Testis (tissue), 3 donors: ENCODE measurements around the gene CYP2F1. TPM values are rescaled to one million over a fixed set of nuclear protein-coding genes. Genes with fewer than 3 reads are reported as not detected.

Experiments
- DNase-seq: peaks from one replicate; pipeline ENCODE4 v3.0.0-alpha.2; 2019
- H3K27ac ChIP-seq, 2 donors: fragments of 200-600 bp; sonication (generic); one replicate each; pipeline ENCODE4 v1.5.1; 2019
- H3K27me3 ChIP-seq: fragments of 200-600 bp; sonication (generic); one replicate; pipeline ENCODE4 v1.5.1; 2019
- H3K36me3 ChIP-seq: fragments of 200-600 bp; sonication (generic); one replicate; pipeline ENCODE4 v1.5.1; 2017; ENCODE audit warnings: low read depth; ENCODE audit errors: missing control alignments
- H3K4me1 ChIP-seq: fragments of 200-600 bp; sonication (generic); one replicate; pipeline ENCODE4 v1.5.1; 2019
- H3K4me3 ChIP-seq, 2 donors: fragments of 200-600 bp; sonication (generic); one replicate each; pipeline ENCODE4 v1.5.1; 2017 to 2019
- H3K9me3 ChIP-seq: fragments of 200-600 bp; sonication (generic); one replicate; pipeline ENCODE4 v1.5.1; 2017
- CTCF ChIP-seq, 3 experiments: fragments of 450-650 bp in 2 of 3; fragments of 200-600 bp in 1 of 3; sonication (generic) in 1 of 3; IDR thresholded peaks; one replicate each; pipeline ENCODE4 v1.5.1; 2016 to 2019; ENCODE audit warnings: antibody characterized with exemption in 3 of 3, mild to moderate bottlenecking in 2 of 3, moderate library complexity in 1 of 3
- POLR2A ChIP-seq: fragments of 450-650 bp; IDR thresholded peaks from one replicate; pipeline ENCODE4 v1.6.1; 2017; ENCODE audit warnings: antibody characterized with exemption, mild to moderate bottlenecking, moderate library complexity
- WGBS, 2 donors: methylation state at CpG; one replicate each; pipeline ENCODE4 v1.1.5; 2018; 5-methylcytosine and 5-hydroxymethylcytosine counted together
- intact Hi-C: fragments of 100-400 bp; cut with DNase I; formaldehyde crosslinking; loops from one replicate; pipeline ENCODE4 v1.15.1; 2023; ENCODE audit warnings: low total_unique reads
- polyA plus RNA-seq: library from polyadenylated mRNA; stranded (reverse); fragments of 350-450 nt; fragmentation: Illumina TruSeq; extraction: RNeasy Lipid Tissue Mini Kit (QIAGEN cat#74804); gene quantifications from one replicate; pipeline ENCODE4 v1.2.3, GENCODE V29; 2014; ENCODE audit warnings: low read depth, low replicate concordance; ENCODE audit not compliant: insufficient read depth
- total RNA-seq, 2 donors: library from RNA; depleted of rRNA; stranded (reverse); fragments of >200 nt; gene quantifications; one replicate each; pipeline ENCODE4 v1.2.3, GENCODE V29; 2016

Gene CYP2F1
- total and polyA plus RNA-seq, 3 donors from 2014 or later: 1.7 to 4.1 (median 2.5) TPM

- intact Hi-C loops: no loop called here
- H3K9me3 ChIP-seq: no peaks in the 10 kb centered on the region
- 58 to 78% methylated on average over 1 of the region's 1 CpG for WGBS, 2 donors
- H3K4me3 ChIP-seq: no peak overlapping the region
- TF ChIP-seq POLR2A (no peak), CTCF (IDR thresholded peaks at IDR 0.05) (no peak)
- no peak for DNase-seq
- H3K27ac ChIP-seq: no peak overlapping the region
- H3K27me3 ChIP-seq: no peaks in the 10 kb centered on the region
- H3K4me1 ChIP-seq: no peaks in the 10 kb centered on the region
- H3K36me3 ChIP-seq: no peaks in the 10 kb centered on the region
Measured at GRCh38 chr19:41085748-41086415, 28.4 kb upstream of the CYP2F1 start.

- Histone ChIP-seq H3K4me1 (no peaks in the 10 kb centered on the region), H3K27me3 (no peaks in the 10 kb centered on the region), H3K4me3 (no peak within 1 kb of the TSS), H3K27ac (no peak within 1 kb of the TSS), H3K36me3 (no peaks in the 10 kb centered on the region), H3K9me3 (no peaks in the 10 kb centered on the region)
- TF ChIP-seq CTCF (IDR thresholded peaks at IDR 0.05): no peak
- TF ChIP-seq POLR2A: no peak
- intact Hi-C loops: no loop called here
- 85 to 92% methylated on average over 1 to 2 of the region's 2 CpGs for WGBS, 2 donors
- no peak for DNase-seq
Measured at GRCh38 chr19:41088151-41088550, 26.1 kb upstream of the CYP2F1 start, which contains the start of gene CYP2A13. CYP2A13 (plus strand) TSS chr19:41088451; CDS start chr19:41088472, 21 bp downstream.

GRCh38 chr19:41089959-41090358 is 24.3 kb upstream of the CYP2F1 start:
- Histone ChIP-seq H3K4me3 (no peak overlapping the region), H3K4me1 (no peaks in the 10 kb centered on the region), H3K9me3 (no peaks in the 10 kb centered on the region), H3K27ac (no peak overlapping the region), H3K36me3 (no peaks in the 10 kb centered on the region), H3K27me3 (no peaks in the 10 kb centered on the region)
- TF ChIP-seq POLR2A: no peak
- no peak for TF ChIP-seq CTCF (IDR thresholded peaks at IDR 0.05)
- DNase-seq: no peak
- WGBS, 2 donors: 0 to 1% methylated on average over 31 of the region's 32 CpGs
- intact Hi-C loops: no loop called here

- H3K9me3 ChIP-seq: no peaks in the 10 kb centered on the region
- no peaks in the 10 kb centered on the region for H3K36me3 ChIP-seq
- 46 to 59% methylated on average over 15 of the region's 15 CpGs for WGBS, 2 donors
- no peak overlapping the region for H3K27ac ChIP-seq
- H3K27me3 ChIP-seq: no peaks in the 10 kb centered on the region
- intact Hi-C loops: no loop called here
- TF ChIP-seq CTCF (IDR thresholded peaks at IDR 0.05) (no peak), POLR2A (no peak)
- no peaks in the 10 kb centered on the region for H3K4me1 ChIP-seq
- peak; percentile 33 for DNase-seq
- no peak overlapping the region for H3K4me3 ChIP-seq
Measured at GRCh38 chr19:41095703-41096102, 18.5 kb upstream of the CYP2F1 start.

- Histone ChIP-seq H3K27ac (no peak overlapping the region), H3K9me3 (no peaks in the 10 kb centered on the region), H3K4me1 (no peaks in the 10 kb centered on the region), H3K4me3 (no peak overlapping the region), H3K27me3 (no peaks in the 10 kb centered on the region), H3K36me3 (no peaks in the 10 kb centered on the region)
- TF ChIP-seq CTCF (IDR thresholded peaks at IDR 0.05): no peak
- no peak for TF ChIP-seq POLR2A
- WGBS, 2 donors: 59 to 62% methylated on average over 7 of the region's 7 CpGs
- DNase-seq: no peak
- intact Hi-C loops: no loop called here
Measured at GRCh38 chr19:41096353-41096752, 17.9 kb upstream of the CYP2F1 start.
